GM21526 (cell line): ENCODE data around the gene PIGR.
A peak's percentile ranks its signal among the peaks of the same experiment; 100 is the strongest.

Source experiments
- ATAC-seq: cut with Tn5 transposase; IDR thresholded peaks from one replicate; pipeline ENCODE4 v1.9.1; 2021; ENCODE audit warnings: moderate library complexity; ENCODE audit not compliant: unreplicated experiment, low FRiP score

Gene PIGR

DNA sequence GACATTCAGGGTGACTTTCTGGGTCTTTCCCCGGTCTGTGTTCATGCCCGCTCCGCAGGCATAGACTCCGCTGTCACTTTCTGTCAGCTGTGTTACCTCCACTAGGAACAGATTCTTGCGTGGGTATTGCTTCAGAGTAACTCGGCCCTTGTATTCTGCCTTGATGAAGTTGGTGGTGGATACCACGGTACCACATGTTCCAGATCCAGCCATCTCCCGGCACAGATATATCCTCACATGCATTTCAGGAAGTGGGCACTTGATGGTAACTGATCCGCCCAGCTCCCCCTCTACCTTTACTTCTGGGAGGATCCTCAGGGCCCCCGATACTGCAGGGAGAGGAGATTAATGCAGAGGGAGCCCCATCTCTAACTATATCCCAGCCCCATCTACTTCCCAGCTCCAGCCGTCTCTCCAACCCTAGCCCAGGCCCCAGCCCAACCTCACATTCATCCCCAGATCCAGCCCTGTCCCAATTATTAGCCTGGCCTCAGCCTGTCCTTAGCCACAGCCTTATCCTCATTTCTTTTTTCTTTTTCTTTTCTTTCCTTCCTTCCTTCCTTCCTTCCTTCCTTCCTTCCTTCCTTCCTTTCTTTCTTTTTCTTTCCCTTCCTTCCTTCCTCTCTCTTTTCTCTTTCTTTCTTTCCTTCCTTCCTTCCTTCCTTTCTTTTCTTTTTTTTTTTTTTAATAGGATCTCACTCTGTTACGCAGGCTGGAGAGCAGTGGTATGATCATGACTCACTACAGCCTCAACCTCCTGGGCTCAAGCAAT is 32.3 kb downstream of the PIGR start:
- ATAC-seq = no peak

DNA sequence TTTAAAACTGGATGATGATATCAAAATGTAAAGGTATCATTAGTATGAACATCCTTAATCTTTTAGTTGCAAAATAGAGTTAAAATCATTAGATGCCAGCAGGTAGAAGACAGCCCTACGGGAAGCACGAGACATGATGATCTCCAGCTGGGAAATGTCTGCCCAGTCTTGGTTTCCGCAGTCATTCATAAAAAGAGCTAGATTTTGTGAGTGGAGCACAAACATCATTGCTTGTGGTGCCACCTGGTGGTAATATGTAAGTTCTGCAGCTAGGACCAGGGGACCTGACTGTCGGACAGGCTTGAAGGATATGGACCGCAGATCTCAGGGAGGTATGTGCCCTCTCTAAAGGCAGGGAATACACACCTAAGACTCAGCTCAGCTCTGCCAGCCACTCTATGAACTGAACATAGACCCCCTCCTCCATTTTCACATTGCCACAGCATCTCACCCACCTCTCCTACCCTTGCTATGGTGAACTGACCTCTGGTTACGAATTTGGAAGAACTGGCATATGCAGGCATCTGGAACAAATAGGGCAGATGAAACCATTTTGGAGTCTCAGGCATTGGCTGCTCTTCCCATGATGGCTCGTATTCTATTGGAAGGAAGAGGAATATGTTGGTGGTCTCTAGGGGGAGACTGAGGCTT is 33.7 kb downstream of the PIGR start:
- peak; percentile 43 for ATAC-seq

DNA sequence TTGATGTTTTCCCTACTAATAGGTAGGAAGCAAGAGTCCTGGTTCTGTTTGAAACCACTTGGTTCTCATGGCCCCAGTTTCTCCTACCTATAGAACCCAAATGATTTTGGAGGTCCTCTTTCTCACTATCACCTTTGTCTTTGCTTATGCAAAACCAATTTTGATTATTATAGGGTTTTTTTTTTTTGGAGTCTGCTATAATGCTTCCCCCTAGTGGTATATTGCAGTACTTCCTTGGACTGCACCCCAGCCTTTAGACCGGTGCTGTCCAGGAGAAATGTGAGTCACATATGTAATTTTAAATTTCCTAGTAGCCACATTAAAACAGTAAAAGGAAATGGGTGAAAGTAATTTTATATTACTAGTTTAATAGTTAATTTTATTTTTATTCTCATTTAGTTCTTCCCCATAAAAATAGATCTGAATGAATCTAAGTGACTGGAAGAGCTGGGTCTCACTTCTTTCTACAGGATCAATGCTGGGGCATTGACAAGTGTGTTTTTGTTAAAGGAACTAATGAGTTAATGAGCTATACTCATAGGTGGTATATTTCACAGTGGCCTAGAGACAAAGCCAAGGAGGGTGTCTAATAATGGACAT is 35.1 kb downstream of the PIGR start:
- no peak for ATAC-seq

DNA sequence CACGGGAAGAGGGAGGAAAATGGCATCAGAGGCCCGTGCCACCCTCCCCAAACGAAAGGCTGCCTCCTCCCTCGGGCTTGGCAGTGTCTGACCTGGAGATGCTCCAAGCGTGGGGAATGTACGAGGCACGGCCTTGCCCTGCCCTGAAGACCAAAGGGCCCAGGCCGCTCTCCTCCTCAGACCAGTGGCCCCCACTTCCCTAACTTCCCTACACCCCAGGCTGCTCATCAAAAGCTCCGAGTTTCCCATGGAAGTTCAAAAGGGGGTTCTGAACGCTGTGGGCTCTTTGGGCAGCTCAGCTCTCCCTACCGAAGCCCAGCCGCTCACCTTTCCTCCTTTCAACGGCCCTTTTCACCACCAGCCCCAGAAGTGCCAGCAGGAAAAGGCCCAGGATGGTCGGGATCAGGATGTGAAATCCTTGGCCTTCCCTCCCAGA is 36.4 kb downstream of the PIGR start:
- no peak for ATAC-seq

DNA sequence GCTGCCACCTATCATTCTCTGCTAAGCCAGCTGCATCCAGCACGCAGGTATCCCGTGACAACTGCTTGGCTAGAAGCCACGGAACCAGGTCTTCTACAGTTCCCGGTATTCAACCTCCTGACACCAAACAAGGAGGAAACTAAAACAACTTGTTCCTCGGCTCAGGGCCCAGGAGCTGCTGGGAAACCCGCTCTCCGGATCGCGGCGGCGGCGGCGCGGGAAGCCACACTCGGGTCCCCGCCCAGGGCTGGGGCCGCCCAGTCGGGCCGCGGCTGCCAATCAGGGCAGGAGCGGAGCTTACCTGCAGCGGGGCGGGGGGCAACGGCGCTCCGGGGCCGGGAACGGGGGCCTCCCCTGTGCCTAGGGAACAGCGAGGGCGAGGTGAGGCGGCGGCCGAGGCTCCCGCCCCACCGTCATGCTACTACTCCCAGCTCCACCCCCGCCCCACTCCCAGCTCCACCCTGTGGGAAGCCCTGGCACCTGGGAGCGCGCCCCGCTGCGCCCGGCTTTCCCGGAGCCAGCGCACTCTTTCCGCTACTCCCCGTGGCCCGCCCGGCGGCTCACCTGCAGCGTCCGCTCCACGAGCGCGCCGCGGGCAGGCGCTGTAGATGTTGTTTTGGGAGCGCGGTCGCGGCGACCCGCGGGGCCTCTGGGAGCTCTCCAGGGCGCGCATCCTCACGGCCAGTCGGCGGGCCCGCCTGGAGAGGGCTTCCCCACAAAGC is 36.9 kb downstream of the PIGR start:
- no peak for ATAC-seq

DNA sequence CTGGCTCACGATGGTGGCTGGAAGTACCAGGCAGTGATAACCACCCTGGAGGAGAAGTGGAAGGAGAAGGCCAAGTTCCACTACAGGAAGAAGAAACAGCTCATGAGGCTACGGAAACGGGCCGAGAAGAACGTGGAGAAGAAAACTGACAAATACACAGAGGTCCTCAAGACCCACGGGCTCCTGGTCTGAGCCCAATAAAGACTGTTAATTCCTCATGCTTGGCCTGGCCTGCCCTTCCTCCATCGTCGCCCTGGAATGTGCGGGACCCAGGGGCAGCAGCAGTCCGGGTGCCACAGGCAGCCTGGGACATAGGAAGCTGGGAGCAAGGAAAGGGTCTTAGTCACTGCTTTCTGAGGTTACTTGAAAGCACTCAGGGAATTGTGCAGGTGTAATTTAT is 38.2 kb downstream of the PIGR start:
- no peak for ATAC-seq

DNA sequence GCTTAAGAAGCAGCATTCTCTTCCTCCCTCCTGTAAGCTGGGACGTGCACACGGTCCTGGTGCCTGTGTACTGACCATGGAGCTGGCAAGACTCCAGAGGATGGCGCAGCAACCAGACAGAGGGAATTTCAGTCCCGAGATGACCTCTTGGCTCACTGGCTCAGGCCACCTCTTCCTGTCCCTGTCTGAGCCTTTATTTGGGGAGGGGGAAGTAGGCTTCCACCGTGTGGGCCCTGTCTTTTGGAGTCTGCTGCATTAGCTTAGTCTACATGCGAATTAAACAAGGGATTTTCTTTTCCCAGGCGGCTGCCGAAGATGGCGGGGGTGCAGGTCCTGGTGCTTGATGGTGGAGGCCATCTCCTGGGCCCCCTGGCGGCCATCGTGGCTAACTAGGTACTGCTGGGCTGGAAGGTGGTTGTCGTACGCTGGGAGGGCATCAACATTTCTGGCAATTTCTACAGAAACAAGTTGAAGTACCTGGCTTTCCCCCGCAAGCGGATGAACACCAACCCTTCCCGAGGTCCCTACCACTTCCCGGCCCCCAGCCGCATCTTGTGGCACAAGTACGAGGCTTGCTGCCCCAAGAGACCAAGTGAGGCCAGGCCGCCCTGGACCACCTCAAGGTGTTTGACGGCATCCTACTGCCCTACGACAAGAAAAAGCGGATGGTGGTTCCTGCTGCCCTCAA is 38.8 kb downstream of the PIGR start:
- no peak for ATAC-seq

DNA sequence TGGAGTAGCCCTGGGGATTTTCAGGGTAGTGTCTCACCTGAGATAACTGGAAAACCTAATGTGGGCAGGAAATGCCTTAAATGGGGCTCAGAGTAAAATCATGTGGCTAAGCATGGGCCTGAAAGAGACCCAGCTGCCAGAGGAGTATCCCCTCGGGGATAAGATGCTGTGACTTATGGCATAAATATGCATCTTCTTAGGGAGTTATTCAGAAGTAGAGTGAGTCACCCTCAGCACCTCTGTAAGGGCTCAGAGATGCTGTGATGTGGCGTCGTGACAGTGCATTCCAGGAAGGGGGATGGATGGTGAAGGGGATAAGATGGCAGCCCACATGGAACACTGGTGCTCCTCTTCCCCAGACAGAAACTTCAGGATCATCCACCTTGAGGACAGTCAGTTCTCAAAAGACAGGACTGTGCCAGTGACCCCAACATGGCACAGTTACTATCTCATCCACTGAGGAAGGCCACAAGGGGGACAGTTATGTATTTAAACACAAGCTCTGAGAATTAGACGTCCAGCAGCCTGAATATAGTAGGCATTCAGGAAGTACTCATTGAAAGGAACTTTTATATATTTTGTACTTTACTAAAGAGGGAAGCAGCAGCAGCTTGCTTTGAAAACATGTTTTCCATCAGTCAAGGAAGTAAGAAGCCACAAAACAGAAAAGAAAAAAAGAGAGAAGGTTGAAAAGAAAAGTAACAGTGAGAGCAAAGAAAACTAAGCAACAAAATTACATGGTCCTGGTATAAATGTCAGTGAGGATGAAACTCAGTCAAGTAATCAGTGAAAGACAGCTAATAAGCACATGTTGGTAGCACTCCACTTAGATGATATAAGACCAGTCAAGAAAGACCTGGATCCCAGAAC is 40.7 kb downstream of the PIGR start:
- ATAC-seq = no peak

DNA sequence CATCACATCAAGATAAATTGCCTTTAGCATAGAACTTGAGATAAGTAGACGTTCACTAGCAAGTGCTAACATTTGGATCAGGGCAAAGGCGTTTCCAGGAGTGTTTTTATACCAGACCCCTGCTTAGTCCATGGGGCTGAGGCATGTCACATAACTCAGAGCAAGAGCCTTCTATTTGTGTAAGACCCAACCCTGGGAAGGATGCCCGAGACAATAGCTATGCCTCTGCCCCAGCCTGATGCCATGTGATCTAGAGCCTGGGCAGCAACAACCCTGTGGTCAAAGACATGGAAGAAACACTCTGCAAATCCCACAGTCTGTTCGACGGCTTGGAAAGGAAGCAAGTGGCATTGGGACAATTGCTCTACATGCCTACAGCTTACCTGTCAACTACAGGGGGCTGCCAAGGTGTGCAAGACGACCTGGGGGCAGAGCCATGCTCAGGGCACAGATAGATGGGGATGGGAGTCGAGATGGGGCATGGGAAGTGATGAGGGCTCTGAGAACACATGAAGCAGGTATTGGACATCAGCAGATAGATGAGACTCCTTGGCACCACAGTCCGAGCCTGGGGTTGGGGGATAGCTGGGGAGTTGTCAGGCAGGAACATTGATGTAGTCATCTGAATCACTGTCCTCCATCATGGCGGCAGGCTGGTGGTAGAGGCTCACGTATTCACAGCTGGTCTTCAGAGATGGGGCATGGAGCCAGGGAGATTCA is 41.7 kb downstream of the PIGR start:
- no peak for ATAC-seq

DNA sequence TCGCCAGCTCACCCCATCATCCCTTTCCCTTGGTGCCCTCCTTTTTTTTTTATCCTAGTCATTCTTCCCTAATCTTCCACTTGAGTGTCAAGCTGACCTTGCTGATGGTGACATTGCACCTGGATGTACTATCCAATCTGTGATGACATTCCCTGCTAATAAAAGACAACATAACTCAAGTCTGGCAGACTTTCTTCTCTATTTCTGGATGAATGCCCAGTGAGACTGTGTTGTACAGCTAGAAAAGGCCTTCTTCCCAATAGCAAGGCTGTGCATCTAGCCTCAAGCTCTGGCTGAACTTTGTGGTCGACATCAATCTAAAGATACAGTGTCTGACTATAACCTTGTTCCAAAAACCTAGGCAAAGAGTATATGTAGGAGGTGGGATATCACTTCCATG is 42.6 kb downstream of the PIGR start:
- no peak for ATAC-seq

DNA sequence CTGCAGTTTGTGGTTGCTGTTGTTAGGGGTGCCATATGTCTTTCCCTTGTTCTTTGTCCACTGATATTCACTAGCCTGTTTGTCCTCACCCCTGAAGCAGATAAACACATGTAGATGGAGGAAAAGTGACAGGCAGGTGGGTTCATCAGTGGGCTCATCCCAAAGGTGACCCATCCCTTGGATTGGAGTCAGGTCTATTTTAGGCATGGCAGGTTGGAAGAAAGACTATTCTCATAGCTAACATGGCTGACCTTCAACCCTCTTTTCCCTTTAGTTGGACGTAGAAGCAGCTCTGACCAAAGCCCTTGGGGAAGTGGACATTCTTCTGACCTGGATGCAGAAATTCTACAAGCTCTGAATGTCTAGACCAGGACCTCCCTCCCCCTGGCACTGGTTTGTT is 43.6 kb downstream of the PIGR start:
- no peak for ATAC-seq

DNA sequence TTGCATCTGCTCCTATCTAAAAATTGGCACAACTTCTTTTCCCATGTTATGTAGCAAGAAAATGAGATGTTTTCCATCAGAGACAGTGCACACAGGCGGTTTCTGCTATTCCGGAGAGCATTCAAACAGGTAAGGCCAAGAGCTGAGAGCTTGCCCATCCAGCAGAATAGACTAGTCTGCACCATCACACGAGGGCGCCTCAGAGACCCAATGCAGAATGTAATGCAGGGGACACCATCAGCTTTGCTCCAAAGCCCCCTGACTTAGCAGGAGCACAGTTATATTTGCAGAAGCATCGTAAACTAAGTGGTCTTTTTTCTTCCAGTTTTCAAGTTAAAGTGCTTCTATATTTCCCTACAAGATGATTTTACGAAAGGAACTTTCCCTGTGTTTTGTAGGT is 44.3 kb downstream of the PIGR start:
- no peak for ATAC-seq

DNA sequence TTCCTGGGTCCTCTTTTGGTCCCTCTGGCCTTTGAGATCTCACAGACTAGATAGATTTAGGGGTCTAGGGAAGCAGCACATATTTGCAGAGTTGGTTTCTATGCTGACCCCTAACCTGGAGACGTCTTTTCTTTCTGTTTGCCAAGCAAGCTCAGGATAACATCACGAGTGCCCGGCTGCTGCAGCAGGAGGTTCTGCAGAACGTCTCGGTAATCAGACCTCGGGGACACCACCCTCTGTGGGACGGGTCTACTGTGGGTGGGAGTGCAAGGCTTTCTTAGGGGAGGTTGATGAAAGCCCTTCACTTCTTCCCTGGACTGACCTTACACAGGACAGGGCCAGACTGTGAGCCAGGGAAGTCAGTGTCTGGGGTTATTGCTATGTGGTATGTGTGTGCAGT is 46.1 kb downstream of the PIGR start:
- no peak for ATAC-seq

DNA sequence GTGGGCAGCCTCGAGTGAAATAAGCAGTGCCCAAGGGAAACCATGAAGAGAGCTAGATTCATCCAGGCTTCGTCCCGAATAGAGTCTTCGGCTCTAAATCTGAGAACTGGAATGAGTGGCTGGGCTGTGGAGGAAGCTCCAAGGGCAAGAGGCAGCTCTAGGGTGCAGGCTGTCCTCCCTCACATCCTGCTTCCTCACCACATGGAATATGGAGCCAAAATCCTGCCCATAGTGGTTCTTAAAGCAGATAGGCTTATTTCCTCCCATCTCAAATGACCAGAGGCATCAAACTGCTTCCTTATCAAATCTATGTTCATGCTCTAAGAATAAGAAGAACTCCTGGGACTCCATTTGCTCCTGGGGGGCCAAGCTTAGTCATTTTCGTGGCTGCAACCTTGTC is 46.5 kb downstream of the PIGR start:
- no peak for ATAC-seq

DNA sequence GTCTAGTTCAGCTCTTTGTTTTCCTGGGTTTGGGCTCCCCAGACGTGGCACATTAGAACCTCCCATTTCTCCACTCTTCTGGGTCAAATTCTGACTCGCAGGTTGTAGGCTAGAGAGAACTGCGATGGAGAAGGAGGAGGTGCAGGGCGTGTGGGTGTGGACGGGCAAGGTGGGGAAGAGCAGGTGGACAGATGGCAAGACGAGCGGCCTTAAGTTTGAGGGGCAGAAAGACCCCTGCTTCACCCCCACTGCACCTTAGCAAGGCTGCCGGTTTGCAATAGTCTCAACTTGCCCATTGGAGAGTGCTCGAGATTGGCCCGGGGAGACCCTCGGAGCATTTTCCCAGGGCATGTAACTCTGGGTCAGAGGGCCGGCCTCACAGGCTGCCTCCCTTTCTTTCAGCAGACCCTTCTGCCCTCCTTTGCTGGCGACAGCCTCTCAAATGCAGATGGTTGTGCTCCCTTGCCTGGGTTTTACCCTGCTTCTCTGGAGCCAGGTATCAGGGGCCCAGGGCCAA is 47.3 kb downstream of the PIGR start:
- no peak for ATAC-seq

DNA sequence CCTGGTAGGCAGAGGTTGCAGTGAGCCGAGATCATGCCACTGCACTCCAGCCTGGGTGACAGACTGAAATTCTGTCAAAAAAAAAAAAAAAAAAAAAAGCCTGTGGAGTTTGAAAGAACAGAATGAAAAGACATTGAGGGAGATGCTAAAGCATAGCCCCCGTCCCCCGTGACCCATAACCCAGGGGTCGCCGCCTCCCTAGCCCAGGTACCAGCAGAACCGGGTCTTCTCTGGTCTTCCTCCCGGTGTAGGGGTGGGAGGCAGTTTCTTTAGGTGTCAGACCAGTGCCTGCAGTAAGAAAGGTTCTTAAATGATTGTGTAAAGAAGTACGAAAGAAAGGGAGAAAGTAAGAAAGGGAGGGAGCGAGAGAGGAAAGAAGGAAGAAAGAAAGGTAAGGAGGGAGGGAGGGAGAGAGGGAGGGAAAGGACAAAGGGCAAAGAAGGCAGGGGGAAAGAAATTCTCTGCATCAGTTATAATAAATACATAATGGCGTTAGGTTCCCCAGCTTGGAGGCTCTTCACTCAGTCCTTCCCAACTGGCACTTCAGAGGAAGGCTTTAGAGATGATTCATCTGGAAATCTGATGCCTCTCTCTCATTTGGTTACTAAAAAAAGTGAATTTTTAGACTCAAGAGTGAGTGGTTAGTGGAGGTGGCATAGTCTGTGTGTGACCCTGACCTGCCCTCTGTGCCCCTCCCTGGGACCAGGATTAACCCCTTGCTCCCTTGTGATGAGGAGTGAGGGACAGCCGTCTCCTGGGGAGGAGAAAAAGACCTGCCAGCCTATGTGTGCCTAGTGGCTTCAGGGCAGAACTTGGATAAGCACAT is 48.0 kb downstream of the PIGR start:
- ATAC-seq = no peak

DNA sequence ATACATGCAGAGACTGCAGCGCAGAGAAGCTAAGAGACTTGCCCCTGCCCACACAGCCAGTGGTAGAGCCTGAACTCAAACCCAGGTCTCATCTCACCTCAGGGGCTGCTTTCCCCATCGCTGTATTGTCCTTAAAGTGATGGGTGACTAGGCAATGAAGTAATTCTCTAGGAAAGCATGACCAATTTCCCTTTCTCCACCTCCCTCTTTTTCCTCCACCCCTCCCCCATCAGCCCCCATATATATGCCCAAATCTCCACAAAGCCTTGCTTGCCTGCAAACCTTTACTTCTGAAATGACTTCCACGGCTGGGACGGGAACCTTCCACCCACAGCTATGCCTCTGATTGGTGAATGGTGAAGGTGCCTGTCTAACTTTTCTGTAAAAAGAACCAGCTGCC is 49.1 kb downstream of the PIGR start, which contains the start of gene IL24:
IL24 (plus strand) TSS at position 269 of the 400 bp plus-strand sequence. CDS start 390 bp downstream, outside the sequence.
- no peak for ATAC-seq

DNA sequence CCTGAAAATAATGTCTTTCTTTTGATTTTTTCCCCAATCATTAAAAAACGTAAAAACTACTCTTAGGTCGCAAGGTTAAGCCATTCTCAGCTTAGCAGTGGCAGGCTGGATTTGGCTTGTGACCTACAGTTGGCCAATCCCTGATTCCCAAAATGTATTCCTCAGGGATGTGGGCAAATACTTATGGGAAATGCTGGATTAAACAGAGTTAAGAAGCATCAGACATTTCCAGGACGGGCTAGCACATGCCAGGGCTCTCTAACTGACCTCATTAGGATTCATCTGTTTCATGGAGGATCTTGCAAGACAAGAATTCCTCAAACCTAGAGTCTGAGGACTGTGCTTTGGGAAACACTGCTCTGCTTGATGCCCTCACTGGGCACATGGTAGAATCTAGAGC is 50.0 kb downstream of the PIGR start:
- no peak for ATAC-seq
